DMS53 treated with DMSO at 0.1 percent for 48 hours (cell line): ENCODE results near the gene TECTA.
"Not testable (repeated sequence)": the region's sequence is repeated elsewhere in the genome, so short reads cannot be mapped to it uniquely, and the experiment has no call there.

Experiments used
- DNase-seq: peaks from one replicate; lab custom pipeline; 2025; ENCODE audit not compliant: unreplicated experiment; lab: John Stamatoyannopoulos, UW

Gene TECTA

DNA sequence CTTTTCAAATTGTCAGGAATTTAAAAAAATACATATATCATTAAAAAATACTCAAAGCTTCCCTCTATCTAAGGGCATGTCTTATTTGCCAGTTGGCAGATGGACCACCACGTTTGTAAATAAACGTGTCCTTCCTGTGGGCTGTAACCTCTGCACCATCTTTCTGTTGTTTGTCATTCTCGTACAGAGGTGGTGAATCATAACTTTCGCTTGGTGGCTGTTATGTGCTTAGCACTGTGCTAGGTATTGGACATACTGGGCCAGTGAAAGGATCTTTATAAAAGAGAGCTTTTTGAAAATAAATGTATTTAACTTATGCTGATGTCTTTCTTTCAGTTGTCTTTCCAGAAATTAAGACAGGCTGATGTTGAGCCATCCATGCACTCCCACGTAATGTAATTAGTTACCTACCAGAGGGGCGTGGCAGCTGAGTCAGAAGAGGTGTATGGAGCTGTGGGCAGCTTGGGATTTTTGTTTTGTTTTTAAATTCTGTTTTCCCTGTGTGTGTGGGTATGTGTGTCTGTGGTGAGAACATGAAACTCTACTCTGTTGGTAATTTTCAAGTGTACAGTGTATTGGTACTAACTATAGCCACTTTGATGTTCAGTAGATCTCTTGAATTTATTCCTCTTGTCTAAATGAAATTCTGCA lies 62.7 kb downstream of the TECTA start:
- peak; percentile 11 for DNase-seq

DNA sequence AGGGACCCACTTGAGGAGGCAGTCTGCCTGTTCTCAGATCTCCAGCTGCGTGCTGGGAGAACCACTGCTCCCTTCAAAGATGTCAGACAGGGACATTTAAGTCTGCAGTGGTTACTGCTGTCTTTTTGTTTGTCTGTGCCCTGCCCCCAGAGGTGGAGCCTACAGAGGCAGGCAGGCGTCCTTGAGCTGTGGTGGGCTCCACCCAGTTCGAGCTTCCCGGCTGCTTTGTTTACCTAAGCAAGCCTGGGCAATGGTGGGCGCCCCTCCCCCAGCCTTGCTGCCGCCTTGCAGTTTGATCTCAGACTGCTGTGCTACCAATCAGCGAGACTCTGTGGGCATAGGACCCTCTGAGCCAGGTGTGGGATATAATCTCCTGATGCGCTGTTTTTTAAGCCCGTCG lies 76.6 kb downstream of the TECTA start:
- DNase-seq: not testable (repeated sequence)

DNA sequence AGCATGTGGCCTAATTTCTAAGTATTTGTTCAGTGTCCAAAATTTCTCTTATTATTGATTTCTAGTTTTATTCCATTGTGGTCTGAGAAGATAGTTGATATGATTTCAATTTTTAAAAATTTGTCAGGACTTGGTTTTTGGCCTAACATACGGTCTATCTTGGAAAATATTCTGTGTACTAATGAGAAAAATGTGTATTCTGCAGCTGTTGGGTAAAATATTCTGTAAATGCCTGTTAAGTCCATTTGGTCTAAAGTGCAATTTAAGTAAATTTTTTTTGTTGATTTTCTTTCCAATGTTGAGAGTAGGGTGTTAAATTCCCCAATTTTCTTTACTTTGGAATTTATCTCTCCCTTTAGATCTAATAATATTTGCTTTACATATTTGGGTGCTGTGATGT lies 78.3 kb downstream of the TECTA start:
- DNase-seq: no peak

DNA sequence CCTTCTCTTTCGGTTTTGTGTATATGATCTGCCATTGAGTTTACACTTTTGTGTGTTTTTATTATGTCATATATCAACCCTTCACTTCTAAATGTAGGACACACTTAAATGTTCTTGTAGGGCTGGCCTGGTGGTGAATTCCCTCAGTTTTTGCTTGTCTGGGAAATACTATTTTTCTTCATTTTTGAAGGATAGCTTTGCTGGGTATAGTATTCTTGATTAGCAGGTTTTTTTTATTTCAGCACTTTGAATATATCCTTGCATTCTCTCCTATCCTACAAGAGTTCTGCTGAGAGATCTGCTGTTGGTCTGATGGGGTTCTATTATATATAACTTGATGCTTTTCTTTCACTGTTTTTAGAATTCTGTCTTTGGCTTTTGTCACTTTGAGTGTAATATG lies 79.1 kb downstream of the TECTA start:
- DNase-seq: no peak

- DNase-seq: no peak
Measured at GRCh38 chr11:121188776-121189175, 87.7 kb downstream of the TECTA start.

DNA sequence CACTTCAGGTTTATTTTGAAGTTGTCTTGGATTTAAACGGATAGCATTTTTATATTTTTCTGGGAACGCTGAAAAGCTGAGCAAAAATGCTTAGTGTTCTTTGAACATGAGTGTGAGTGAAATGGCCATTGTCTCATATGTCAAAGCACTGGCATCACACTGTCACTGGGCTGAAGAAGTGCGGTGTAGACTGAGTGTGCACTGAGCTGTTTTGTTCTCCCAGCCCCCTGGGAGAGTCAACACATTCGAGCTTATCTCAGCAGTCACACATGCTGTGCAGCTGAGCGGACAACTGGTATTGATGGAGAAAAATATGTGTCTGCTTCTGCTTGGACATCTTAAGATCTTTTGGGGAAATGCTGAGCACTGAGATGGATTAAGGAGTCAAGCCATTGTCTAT lies 90.8 kb downstream of the TECTA start:
- DNase-seq: no peak

DNA sequence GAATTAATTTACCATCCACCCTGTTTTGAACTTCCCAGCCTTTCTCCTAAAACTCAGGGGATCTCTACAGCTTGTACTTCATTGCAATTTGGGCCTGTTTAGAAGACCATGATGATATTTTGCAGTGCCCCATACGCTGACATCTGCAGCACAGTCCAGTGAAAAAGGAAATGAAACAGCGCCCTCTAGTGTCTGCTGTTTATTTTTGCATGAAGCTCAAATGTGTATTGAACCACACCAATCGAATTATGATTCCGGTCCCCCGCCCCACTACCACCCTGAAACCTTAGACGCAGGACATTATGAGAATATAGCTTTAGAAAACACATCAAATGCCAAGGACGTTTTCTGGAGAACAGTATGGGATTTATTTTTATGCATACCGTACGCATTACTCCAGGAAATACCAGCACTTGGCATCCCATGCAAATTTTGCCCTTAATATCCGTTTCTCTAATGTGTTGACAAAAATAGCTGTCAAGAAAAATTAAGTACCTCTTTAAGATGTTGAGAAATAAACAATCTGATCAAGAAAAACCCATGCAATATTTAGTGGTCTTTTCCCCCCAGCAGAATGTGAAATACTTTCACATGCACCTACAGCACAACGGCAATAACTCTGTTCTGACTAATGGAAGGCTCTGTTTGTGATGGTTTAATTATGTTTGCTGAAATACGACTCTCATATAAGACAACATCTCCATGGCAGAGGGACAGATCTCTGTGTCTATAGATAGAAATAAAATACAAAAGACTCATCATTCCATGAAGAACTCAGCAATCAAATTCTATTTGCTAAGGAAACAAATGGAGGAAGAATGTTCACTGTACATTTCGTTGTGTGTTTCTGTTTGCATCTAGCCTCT lies 93.9 kb downstream of the TECTA start:
- peak; percentile 86 for DNase-seq

DNA sequence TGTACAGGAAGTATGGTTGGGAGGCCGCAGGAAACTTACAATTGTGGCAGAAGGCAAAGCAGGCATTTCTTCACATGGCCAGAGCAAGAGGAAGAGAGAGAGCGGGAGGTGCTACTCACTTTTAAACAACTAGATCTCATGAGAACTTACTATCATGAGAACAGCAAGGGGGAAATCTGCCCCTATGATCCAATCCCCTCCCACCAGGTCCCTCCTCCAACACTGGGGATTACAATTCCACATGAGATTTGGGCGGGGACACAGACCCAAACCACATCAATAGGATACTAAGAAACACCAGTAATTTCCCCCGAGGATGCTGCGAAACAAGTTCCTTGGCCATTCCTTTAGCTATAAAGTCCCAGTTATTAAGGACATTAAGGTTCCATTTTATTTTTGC lies 97.4 kb downstream of the TECTA start:
- DNase-seq: no peak

DNA sequence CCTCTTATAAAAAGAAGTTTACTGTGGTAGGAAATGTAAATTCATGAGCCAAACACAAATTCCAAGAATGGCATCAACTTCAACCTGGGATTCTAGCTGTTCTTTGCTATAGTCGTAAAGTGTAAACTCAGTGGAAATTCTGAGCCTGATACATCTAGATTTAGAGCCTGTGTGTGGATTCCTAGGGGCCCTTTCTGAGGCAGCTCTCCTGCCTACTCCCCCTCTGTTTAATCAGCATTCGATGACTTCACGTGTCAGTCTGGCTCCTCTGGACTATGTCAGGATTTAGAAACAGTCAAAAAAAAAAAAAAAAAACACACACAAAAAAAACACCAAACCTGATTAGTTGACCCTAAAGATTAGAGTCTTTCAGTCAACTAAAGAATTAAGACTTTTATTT lies 98.5 kb downstream of the TECTA start:
- DNase-seq: no peak

GRCh38 chr11:121206810-121207209 lies 105.8 kb downstream of the TECTA start:
- DNase-seq: no peak

DNA sequence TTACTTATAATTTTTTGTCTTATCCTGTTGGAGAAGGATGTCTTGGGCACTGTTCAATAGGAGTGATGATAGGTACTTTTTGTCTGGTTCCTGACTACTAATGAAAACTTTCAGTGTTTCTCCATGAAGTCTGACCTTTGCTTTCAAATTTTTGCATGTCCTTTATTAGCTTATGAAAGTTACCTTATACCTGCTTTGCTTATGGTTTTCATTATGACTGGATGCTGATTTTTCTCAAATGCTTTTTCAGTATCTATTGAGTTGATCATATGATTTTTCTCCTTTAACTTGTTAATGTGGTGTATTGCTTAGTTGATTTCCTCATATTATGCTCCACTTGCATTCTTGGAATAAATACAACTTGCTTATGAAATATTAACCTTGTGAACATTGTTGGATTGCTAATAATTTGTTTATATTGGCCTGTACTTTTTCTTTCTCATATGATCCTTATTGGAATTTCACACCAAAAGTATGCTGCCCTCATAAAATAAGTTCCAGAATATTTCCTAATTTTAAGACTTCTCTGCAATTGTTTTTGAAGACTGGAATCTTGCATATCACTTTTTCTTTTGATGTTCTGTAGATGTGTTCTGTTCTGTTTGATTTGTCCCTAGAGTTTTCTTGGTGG lies 106.6 kb downstream of the TECTA start:
- no peak for DNase-seq

- DNase-seq: no peak
Measured at GRCh38 chr11:121210445-121211080, 109.5 kb downstream of the TECTA start.

DNA sequence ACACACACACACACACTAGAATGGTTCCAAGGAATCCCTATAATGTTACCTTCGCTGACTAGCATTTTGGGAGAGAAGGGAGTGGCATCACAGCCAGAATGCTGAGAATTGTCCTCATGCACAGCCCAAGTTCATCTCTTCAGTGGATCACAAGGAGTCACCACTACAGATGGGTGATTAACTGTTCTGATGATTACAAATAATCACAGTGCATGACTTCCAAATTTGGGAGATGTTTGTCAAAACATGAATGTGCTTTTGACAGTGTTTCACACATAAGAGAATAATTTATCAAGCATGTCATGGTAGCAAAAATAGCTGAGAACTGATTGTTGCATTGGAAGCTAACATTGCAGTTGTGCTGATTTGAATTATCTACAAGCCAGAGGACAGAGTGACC lies 110.6 kb downstream of the TECTA start:
- DNase-seq: no peak

DNA sequence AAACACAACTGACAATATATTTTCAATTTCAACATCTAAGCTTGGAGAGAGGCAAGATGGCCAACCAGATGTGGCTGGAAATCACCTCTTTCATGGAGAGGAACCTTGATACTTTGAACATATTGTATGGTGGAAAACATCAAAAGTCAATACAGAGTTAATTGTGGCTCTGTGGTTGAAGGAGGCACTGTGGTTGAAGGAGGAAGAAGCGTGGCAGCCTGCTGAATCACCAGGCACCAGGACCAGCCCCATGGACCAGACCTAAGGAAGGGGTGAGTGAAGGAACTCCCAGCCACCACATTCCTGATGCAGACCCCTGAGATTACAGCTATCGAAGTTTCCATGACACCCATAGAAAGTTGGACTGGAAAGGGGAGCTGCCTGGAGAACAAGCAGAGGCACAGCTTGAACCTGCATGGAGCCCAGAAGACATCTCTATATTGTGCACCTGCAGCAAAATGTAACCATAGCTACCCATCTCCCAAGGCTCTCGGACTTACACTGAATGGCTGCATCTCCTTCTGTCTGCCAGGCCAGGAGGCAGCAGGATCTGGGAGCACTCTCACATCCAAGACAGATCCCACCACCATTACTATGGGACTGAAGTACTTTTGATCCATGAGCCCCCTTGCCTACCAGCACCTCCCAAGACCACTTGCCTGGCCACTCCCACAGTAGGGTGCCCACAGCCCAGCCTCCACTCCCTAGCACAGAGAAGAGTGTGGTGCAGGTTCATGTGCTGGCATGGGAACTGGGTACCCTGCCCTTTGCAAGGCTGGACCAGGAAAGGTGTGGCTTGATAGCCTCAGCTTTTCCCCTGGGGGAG lies 111.7 kb downstream of the TECTA start:
- DNase-seq: no peak

- DNase-seq: no peak
Measured at GRCh38 chr11:121213362-121213893, 112.4 kb downstream of the TECTA start.

DNA sequence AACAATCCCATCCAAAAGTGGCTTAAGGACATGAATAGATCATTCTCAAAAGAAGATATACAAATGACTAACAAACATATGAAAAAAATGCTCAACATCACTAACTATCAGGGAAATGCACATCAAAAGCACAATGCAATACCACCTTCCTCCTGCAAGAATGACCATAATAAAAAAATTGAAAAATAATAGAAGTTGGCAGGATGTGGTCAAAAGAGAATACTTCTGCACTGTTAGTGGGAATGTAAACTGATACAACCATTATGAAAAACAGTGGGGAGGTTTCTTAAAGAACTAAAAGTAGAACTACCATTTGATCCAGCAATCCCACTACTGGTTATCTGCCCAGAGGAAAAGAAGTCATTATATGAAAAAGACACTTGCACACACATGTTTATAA lies 113.8 kb downstream of the TECTA start:
- no peak for DNase-seq

GRCh38 chr11:121221496-121222200 lies 120.6 kb downstream of the TECTA start:
- DNase-seq: no peak

DNA sequence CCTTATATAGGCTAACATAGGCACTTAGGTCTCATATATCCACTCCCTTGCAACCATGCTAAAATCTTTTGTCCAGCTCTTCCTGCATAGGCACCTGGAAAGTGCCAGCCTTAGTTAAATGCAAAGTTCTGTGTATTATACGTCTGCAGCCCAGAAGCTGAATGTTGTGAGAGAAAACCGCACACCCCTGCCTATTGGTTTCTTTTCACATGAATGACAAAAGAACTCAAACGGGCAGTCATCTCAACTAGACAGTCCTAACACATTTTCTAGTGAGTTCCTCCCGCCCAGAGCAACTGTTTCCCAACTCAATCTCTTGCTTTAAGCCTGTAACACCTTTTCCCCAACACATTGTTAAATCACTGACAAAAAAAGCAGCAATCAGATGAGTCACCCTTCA lies 122.1 kb downstream of the TECTA start:
- no peak for DNase-seq

GRCh38 chr11:121225382-121225781 lies 124.3 kb downstream of the TECTA start:
- DNase-seq: no peak
